GM18951 (cell line): ENCODE results near the gene SLC44A4.
"Not testable (repeated sequence)": the region's sequence is repeated elsewhere in the genome, so short reads cannot be mapped to it uniquely, and the experiment has no call there.

Source experiments
- POLR2A ChIP-seq: IDR thresholded peaks from 4 replicates; pipeline ENCODE4 v1.6.1; 2011; ENCODE audit warnings: mild to moderate bottlenecking; ENCODE audit not compliant: insufficient read length, insufficient read depth; ENCODE audit errors: extremely low read depth
- in situ Hi-C: fragments of 300-500 bp; cut with MboI; formaldehyde crosslinking; loops from one replicate; pipeline ENCODE4 v1.12.0; 2022; ENCODE audit warnings: low sequenced_read_pairs, mixed read lengths, inconsistent platforms; ENCODE audit not compliant: unreplicated experiment

SLC44A4 gene

GRCh38 chr6:31907158-31907813 is 28.5 kb upstream of the SLC44A4 start:
- TF ChIP-seq POLR2A, result no peak
- in situ Hi-C loops, result no loop called here

- in situ Hi-C loops, result not testable (repeated sequence)
These were observed 27.9 kb upstream of the SLC44A4 start for GRCh38 chr6:31906727-31907126.

- in situ Hi-C loops, result no loop called here
These were observed 27.3 kb upstream of the SLC44A4 start for GRCh38 chr6:31906122-31906521.

GRCh38 chr6:31905041-31905440 is 26.2 kb upstream of the SLC44A4 start:
- in situ Hi-C loops, result no loop called here

More at GRCh38 chr6:31906122-31906521, 27.3 kb upstream of the SLC44A4 start:
- no peak for TF ChIP-seq POLR2A

GRCh38 chr6:31903957-31904356 is 25.2 kb upstream of the SLC44A4 start:
- in situ Hi-C loops, result no loop called here
- TF ChIP-seq POLR2A, result no peak

More at GRCh38 chr6:31905041-31905440, 26.2 kb upstream of the SLC44A4 start:
- no peak for TF ChIP-seq POLR2A

- peak; percentile 59 for TF ChIP-seq POLR2A
- in situ Hi-C loops, result no loop called here
These were observed 23.3 kb upstream of the SLC44A4 start, which contains the start of gene ZBTB12 for GRCh38 chr6:31901953-31902643. TSS of gene ZBTB12 (minus strand) at chr6:31902086. CDS start at chr6:31901305, 781 bp downstream.

- in situ Hi-C loops, result no loop called here
- TF ChIP-seq POLR2A, result peak; percentile 20
These were observed 22.7 kb upstream of the SLC44A4 start for GRCh38 chr6:31901415-31901952.

GRCh38 chr6:31900917-31901414 is 22.2 kb upstream of the SLC44A4 start:
- in situ Hi-C loops, result no loop called here
- TF ChIP-seq POLR2A, result no peak

- no peak for TF ChIP-seq POLR2A
- in situ Hi-C loops, result no loop called here
These were observed 21.3 kb upstream of the SLC44A4 start for GRCh38 chr6:31899882-31900722.

- in situ Hi-C loops, result no loop called here
- TF ChIP-seq POLR2A, result no peak
These were observed 20.4 kb upstream of the SLC44A4 start for GRCh38 chr6:31899215-31899614.

- no peak for TF ChIP-seq POLR2A
- in situ Hi-C loops, result no loop called here
These were observed 19.7 kb upstream of the SLC44A4 start for GRCh38 chr6:31898383-31899011.

- in situ Hi-C loops, result no loop called here
- TF ChIP-seq POLR2A, result peak; percentile 72
These were observed 19.0 kb upstream of the SLC44A4 start, which contains the start of gene EHMT2 for GRCh38 chr6:31897612-31898382. TSS of gene EHMT2 (minus strand) at chr6:31897698. CDS start at chr6:31897677, 21 bp downstream.
